ENCODE measurements around the gene HNF1B.

DNA sequence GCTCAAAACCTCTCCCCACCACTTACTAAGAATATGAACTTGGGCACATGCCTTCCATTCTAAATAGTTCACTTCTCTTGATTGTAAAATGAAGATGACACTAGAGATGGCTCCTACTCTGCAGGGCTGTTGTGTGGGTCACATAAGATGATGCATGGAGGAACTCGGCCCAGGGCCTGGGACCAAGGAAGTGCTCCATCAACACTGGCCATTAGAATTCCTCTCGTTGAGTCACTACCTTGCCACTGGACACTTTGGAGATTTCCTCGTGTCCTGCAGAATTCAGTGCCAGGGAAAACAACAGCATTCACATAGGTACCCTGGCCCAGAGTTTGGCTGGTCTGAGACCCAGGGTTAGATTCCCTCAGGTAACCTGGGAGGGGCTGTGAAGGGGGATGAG, 18.6 kb downstream of the HNF1B start:
- TF ChIP-seq, protein P1, sequence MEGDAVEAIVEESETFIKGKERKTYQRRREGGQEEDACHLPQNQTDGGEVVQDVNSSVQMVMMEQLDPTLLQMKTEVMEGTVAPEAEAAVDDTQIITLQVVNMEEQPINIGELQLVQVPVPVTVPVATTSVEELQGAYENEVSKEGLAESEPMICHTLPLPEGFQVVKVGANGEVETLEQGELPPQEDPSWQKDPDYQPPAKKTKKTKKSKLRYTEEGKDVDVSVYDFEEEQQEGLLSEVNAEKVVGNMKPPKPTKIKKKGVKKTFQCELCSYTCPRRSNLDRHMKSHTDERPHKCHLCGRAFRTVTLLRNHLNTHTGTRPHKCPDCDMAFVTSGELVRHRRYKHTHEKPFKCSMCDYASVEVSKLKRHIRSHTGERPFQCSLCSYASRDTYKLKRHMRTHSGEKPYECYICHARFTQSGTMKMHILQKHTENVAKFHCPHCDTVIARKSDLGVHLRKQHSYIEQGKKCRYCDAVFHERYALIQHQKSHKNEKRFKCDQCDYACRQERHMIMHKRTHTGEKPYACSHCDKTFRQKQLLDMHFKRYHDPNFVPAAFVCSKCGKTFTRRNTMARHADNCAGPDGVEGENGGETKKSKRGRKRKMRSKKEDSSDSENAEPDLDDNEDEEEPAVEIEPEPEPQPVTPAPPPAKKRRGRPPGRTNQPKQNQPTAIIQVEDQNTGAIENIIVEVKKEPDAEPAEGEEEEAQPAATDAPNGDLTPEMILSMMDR (IDR thresholded peaks at IDR 0.05) = no peak
- TF ChIP-seq POLR2A (IDR thresholded peaks at IDR 0.05) (no peak), EP300 (IDR thresholded peaks at IDR 0.05) (no peak), POLR2AphosphoS5 (IDR thresholded peaks at IDR 0.05) (no peak)
